K562 (cell line): ENCODE data around the gene PELI3. TPM values are rescaled to one million over a fixed set of nuclear protein-coding genes. Genes with fewer than 3 reads are reported as not detected.
A peak's percentile ranks its signal among the peaks of the same experiment; 100 is the strongest.

Source experiments
- GMEB1 ChIP-seq: fragments of 250-450 bp; sonication (Bioruptor Pico); IDR thresholded peaks from 2 replicates; pipeline ENCODE4 v1.4.0; 2020; ENCODE audit warnings: mild to moderate bottlenecking
- GTF2F1 ChIP-seq: IDR thresholded peaks from 2 replicates; pipeline ENCODE4 v1.6.1; 2011; ENCODE audit warnings: low read depth, low read length, improper control_type of control experiment
- NFYB ChIP-seq: IDR thresholded peaks from 2 replicates; pipeline ENCODE4 v1.6.1; 2011; ENCODE audit warnings: mild to moderate bottlenecking, moderate library complexity; ENCODE audit not compliant: insufficient read length; ENCODE audit errors: extremely low read depth
- NKRF ChIP-seq: fragments of 450-650 bp; IDR thresholded peaks from 2 replicates; pipeline ENCODE4 v1.6.1; 2016; ENCODE audit warnings: borderline replicate concordance
- NR2C2 ChIP-seq, 2 experiments: fragments of 200-800 bp in 1 of 2; sonication (Bioruptor generic) in 1 of 2; sonication (generic) in 1 of 2; formaldehyde crosslinking in 1 of 2; IDR thresholded peaks; 2 replicates each; pipeline versions ENCODE4 v1.6.1 to v1.8.0; 2016 to 2022; ENCODE audit warnings: mild to moderate bottlenecking in 1 of 2, missing compliant biosample characterization in 1 of 2, missing genetic modification characterization in 1 of 2, missing genetic modification reagents in 1 of 2
- SETDB1 ChIP-seq: IDR thresholded peaks from one replicate; pipeline ENCODE4 v1.6.1; 2012; ENCODE audit warnings: low read length, control low read depth, inconsistent platforms
- SRSF3 ChIP-seq: fragments of 200-400 bp; formaldehyde crosslinking; IDR thresholded peaks from 2 replicates; pipeline ENCODE4 v1.6.1; 2016; ENCODE audit warnings: mild to moderate bottlenecking, low read length, moderate library complexity; ENCODE audit not compliant: insufficient read depth
- ZBTB26 ChIP-seq: fragments of 450-650 bp; formaldehyde crosslinking; IDR thresholded peaks from 2 replicates; pipeline ENCODE4 v1.4.0; 2022; ENCODE audit warnings: missing genetic modification characterization
- ZFP36 ChIP-seq: fragments of 150-350 bp; IDR thresholded peaks from 2 replicates; pipeline ENCODE4 v1.6.1; 2018; ENCODE audit warnings: low read length, low read depth; ENCODE audit not compliant: partially characterized antibody
- ZNF316 ChIP-seq: fragments of 450-650 bp; IDR thresholded peaks from 2 replicates; pipeline ENCODE4 v1.6.1; 2016
- ZNF766 ChIP-seq: fragments of 200-800 bp; sonication (Bioruptor generic); conservative IDR thresholded peaks from 2 replicates; pipeline ENCODE4 v1.6.1; 2016; ENCODE audit warnings: missing genetic modification characterization, missing compliant biosample characterization
- polyA plus RNA-seq, 8 experiments: library from polyadenylated mRNA; depleted of rRNA in 4 of 8; stranded (reverse) in 5 of 8; unstranded in 3 of 8; fragments of >200 nt; fragmentation: Nextera tagmentation in 2 of 8; fragmentation: Illumina TruSeq in 1 of 8; extraction: Ambion mirVana in 2 of 8; extraction: Trizol in 1 of 8; gene quantifications; 2 replicates each; pipeline versions ENCODE4 v1.2.1 to v1.2.3, GENCODE V29; 2011 to 2014; ENCODE audit warnings: inconsistent platforms in 1 of 8, missing spikeins in 1 of 8
- total RNA-seq, 7 experiments: library from RNA; depleted of rRNA in 6 of 7; stranded (reverse); fragments of >200 nt in 6 of 7; fragmentation: Illumina TruSeq in 2 of 7; extraction: Trizol in 2 of 7; gene quantifications; 2 replicates each; pipeline versions ENCODE4 v1.2.1 to v1.2.3, GENCODE V29; 2011 to 2021; ENCODE audit warnings: low replicate concordance in 1 of 7
- TF ChIP-seq, protein P1 (sequence below), 2 experiments: fragments of 150-350 bp in 1 of 2; IDR thresholded peaks; 2 replicates each; pipeline ENCODE4 v1.6.1; 2012 to 2016; ENCODE audit warnings: low read depth in 2 of 2, low read length in 2 of 2, mild to moderate bottlenecking in 1 of 2, moderate library complexity in 1 of 2
- TF ChIP-seq, protein P2 (sequence below): fragments of 250-450 bp; sonication (Bioruptor Pico); IDR thresholded peaks from 2 replicates; pipeline ENCODE4 v1.4.0; 2020
- TF ChIP-seq, protein P3 (sequence below): sonication (generic); formaldehyde crosslinking; IDR thresholded peaks from 2 replicates; pipeline ENCODE4 v1.8.0; 2023; ENCODE audit warnings: mild to moderate bottlenecking, missing genetic modification reagents

Gene PELI3
- total and polyA plus RNA-seq, 9 of the 15 experiments (the other 6 are each of a cell fraction or from before 2014, with no cell fraction given) = 0.17 to 4.2 (median 1.9) TPM

DNA sequence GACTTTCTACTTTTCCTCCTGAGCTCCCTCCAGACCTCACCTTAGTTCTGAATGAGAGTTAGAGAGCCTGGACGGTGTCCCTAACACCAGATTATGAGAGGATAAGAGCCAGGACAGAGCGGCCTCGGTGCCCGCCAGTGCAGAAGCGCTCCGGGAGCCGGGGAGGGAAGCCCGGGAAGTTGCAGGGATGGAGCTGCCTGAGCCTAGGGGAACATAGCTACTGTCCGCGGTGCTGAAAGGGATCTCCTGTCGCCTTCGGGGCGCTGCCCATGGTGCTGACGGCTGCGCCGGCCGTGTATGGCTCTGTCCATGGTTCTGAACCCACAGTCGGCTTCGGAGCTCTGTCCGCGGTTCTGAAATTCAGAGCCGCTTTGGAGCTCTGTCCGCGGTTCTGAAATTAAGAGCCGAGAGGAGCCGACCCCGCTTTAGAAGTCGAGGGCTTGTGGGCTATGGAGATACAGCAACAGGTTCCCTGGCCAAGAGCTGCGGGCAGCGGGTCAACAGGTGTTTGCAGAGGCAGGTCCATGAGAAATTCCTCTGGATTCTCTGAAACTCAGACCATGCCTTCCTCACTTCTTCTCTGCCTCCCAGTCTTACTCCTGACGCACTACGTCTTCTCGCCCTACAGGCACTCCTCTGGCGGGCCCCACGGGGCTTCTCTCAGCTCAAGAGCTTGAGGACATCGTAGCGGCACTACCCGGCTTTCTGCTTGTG lies 45.1 kb upstream of the PELI3 start (continued):
- TF ChIP-seq GMEB1 (peak; percentile 82), SETDB1 (peak; percentile 92), NFYB (no peak), ZNF316 (no peak), SRSF3 (no peak), ZBTB26 (CRISPR knock-in tag) (no peak), NKRF (peak; percentile 100), GTF2F1 (0 out of 2 replicates have a peak, but pooled peaks have one; percentile 54), NR2C2 (CRISPR knock-in tag; IDR thresholded peaks at IDR 0.05) (peak; percentile 98), NR2C2 (tag; IDR thresholded peaks at IDR 0.05) (peak; percentile 67; the same call in 1 of the 2 replicates), ZFP36 (no peak), ZNF766 (CRISPR knock-in tag) (peak; percentile 100)
- TF ChIP-seq, protein P1, sequence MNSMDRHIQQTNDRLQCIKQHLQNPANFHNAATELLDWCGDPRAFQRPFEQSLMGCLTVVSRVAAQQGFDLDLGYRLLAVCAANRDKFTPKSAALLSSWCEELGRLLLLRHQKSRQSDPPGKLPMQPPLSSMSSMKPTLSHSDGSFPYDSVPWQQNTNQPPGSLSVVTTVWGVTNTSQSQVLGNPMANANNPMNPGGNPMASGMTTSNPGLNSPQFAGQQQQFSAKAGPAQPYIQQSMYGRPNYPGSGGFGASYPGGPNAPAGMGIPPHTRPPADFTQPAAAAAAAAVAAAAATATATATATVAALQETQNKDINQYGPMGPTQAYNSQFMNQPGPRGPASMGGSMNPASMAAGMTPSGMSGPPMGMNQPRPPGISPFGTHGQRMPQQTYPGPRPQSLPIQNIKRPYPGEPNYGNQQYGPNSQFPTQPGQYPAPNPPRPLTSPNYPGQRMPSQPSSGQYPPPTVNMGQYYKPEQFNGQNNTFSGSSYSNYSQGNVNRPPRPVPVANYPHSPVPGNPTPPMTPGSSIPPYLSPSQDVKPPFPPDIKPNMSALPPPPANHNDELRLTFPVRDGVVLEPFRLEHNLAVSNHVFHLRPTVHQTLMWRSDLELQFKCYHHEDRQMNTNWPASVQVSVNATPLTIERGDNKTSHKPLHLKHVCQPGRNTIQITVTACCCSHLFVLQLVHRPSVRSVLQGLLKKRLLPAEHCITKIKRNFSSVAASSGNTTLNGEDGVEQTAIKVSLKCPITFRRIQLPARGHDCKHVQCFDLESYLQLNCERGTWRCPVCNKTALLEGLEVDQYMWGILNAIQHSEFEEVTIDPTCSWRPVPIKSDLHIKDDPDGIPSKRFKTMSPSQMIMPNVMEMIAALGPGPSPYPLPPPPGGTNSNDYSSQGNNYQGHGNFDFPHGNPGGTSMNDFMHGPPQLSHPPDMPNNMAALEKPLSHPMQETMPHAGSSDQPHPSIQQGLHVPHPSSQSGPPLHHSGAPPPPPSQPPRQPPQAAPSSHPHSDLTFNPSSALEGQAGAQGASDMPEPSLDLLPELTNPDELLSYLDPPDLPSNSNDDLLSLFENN (IDR thresholded peaks at IDR 0.05; ENCODE audit: low read depth in 2 of 2, low read length in 2 of 2) = peak in 1 of 2 experiments; percentile 74; a peak in 2 of 4 replicates
- TF ChIP-seq, protein P2, sequence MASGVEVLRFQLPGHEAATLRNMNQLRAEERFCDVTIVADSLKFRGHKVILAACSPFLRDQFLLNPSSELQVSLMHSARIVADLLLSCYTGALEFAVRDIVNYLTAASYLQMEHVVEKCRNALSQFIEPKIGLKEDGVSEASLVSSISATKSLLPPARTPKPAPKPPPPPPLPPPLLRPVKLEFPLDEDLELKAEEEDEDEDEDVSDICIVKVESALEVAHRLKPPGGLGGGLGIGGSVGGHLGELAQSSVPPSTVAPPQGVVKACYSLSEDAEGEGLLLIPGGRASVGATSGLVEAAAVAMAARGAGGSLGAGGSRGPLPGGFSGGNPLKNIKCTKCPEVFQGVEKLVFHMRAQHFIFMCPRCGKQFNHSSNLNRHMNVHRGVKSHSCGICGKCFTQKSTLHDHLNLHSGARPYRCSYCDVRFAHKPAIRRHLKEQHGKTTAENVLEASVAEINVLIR = peak; percentile 87
- TF ChIP-seq, protein P3, sequence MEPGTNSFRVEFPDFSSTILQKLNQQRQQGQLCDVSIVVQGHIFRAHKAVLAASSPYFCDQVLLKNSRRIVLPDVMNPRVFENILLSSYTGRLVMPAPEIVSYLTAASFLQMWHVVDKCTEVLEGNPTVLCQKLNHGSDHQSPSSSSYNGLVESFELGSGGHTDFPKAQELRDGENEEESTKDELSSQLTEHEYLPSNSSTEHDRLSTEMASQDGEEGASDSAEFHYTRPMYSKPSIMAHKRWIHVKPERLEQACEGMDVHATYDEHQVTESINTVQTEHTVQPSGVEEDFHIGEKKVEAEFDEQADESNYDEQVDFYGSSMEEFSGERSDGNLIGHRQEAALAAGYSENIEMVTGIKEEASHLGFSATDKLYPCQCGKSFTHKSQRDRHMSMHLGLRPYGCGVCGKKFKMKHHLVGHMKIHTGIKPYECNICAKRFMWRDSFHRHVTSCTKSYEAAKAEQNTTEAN (CRISPR knock-in tag) = peak; percentile 100
